ENCODE results near the gene CHRNG.

CHRNG gene

DNA sequence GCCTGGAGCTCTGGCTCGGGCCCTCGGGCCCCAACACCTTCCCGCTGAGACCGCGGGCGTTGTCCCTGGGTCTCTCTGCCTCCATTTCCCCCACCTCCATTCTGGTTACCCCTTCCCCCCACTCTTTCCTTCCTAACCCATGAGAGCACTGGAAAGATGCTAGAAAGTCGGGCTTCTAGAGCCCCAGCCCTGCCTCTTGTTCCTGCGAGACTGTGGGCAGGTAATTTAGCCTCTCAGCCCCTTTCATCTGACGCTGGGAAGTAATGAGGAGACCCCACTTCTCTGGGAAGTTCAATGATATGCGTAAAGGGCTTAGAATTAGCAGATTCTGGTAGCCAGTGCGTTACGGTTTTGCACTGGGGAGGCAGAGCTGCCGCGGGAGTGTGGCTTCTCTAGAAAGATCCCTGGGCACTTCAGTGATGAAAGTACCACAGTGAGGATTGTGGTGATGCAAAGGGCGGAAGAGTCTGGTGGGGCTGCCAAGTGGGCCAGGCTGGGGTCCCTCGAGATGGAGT lies 35.6 kb upstream of the CHRNG start:
- DNase-seq (ENCODE audit: insufficient read length, low spot score) (no peak), FAIRE-seq (no peak)
- TF ChIP-seq SPI1 (IDR thresholded peaks at IDR 0.05; ENCODE audit: low read depth, low read length) (no peak), POU2F2 (IDR thresholded peaks at IDR 0.05; ENCODE audit: low read depth, low read length) (no peak), TAF1 (IDR thresholded peaks at IDR 0.05; ENCODE audit: low read depth, low read length) (no peak), PAX5 (IDR thresholded peaks at IDR 0.05; ENCODE audit: insufficient read depth, low read length, severe bottlenecking) (no peak)

DNA sequence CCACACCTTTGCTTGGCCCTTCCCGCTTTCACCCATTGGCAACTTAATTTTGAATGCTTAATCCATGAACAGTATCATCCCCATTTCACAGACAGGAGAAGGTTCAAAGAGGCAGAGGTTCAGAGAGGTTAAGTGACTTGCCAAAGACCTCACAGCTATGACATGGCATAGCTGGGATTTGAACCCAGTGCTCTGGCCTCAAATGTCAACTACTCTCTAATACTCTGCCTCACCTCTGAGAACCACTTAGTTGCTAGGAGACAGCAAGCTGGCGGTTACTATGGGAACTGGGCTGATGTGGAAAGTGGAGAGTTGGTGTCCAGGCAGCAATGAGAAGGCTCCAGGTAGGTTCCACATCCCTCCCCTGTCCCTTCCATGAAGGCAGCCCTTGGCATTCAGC lies 35.1 kb upstream of the CHRNG start:
- TF ChIP-seq SPI1 (IDR thresholded peaks at IDR 0.05; ENCODE audit: low read depth, low read length) (no peak), POLR2A (IDR thresholded peaks at IDR 0.05; ENCODE audit: low read depth, low read length) (no peak), POLR2AphosphoS5 (IDR thresholded peaks at IDR 0.05; ENCODE audit: low read depth, low read length) (no peak), TAF1 (IDR thresholded peaks at IDR 0.05; ENCODE audit: low read depth, low read length) (no peak), POU2F2 (IDR thresholded peaks at IDR 0.05; ENCODE audit: low read depth, low read length) (no peak), PAX5 (IDR thresholded peaks at IDR 0.05; ENCODE audit: insufficient read depth, low read length, severe bottlenecking) (no peak)
- DNase-seq (ENCODE audit: insufficient read length, low spot score) (no peak), FAIRE-seq (no peak)

DNA sequence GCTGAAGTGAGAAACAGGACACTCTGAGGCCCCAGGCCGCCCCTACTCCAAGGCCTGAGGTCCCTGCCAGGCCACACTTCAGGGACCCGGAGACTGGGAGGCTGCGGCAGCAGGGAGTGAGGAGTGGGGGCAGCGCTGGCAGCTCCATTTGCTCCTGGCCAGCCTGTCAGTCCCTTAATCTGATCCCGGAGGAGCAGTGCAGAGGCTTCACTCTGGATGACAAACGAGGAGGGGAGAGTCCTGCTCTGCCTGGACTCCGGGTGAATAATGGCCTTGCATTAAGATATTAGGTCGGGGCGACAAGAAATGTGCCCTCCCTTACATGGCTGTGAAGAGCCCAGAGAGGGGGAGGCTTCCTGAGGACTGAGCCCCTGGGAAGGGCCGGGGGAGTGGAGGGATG lies 33.6 kb upstream of the CHRNG start:
- DNase-seq (ENCODE audit: insufficient read length, low spot score) = no peak
- no peak for FAIRE-seq
- TF ChIP-seq POLR2A (IDR thresholded peaks at IDR 0.05; ENCODE audit: low read depth, low read length) = no peak
- TF ChIP-seq SPI1 (IDR thresholded peaks at IDR 0.05; ENCODE audit: low read depth, low read length) = no peak
- no peak for TF ChIP-seq POLR2AphosphoS5 (IDR thresholded peaks at IDR 0.05; ENCODE audit: low read depth, low read length)
- no peak for TF ChIP-seq TAF1 (IDR thresholded peaks at IDR 0.05; ENCODE audit: low read depth, low read length)
- TF ChIP-seq POU2F2 (IDR thresholded peaks at IDR 0.05; ENCODE audit: low read depth, low read length) = no peak
- no peak for TF ChIP-seq PAX5 (IDR thresholded peaks at IDR 0.05; ENCODE audit: insufficient read depth, low read length, severe bottlenecking)

DNA sequence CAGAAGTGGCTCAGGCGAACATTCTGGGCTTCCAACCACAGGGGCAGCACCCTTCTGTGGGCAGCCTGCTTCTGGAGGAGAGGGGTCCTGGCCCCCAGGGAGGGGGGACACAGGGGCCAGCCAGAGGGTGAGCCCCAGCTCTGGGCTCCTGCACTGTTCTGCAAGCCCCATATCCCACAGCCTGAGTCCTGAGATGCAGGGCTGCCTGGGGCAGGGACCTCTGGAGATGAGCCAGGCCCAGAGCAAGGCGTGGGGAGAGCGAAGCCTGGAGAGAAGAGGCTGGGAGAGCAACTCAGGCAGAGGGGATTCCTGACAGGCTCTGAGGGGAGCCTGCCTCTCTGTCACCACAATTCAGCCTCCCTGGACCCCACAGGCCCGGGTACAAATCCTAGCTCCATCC lies 32.8 kb upstream of the CHRNG start:
- FAIRE-seq (no peak), DNase-seq (ENCODE audit: insufficient read length, low spot score) (no peak)
- TF ChIP-seq POLR2AphosphoS5 (IDR thresholded peaks at IDR 0.05; ENCODE audit: low read depth, low read length) (no peak), TAF1 (IDR thresholded peaks at IDR 0.05; ENCODE audit: low read depth, low read length) (no peak), POU2F2 (IDR thresholded peaks at IDR 0.05; ENCODE audit: low read depth, low read length) (no peak), SPI1 (IDR thresholded peaks at IDR 0.05; ENCODE audit: low read depth, low read length) (no peak), PAX5 (IDR thresholded peaks at IDR 0.05; ENCODE audit: insufficient read depth, low read length, severe bottlenecking) (no peak), POLR2A (IDR thresholded peaks at IDR 0.05; ENCODE audit: low read depth, low read length) (no peak)

DNA sequence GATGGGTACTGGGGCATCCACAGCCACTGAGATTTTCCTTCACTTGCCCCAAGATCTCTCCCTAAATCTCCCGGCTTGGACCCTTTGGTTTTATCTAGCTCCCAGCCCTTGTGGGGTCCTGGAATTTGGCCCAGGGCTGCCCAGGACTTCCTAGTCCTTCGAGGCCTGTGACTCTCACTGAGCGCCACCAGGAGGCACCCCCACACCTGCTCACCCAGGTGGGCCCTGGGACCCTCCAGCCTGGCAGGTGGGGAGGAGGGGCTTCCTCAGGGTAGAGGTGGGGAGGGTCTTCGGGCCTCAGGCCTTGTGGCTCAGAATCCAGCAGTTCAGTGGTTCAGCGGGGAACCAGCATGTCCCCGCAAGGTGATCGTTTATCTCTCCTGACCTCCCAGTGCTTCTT lies 31.2 kb upstream of the CHRNG start:
- TF ChIP-seq POLR2A (IDR thresholded peaks at IDR 0.05; ENCODE audit: low read depth, low read length) = no peak
- no peak for TF ChIP-seq SPI1 (IDR thresholded peaks at IDR 0.05; ENCODE audit: low read depth, low read length)
- no peak for TF ChIP-seq POLR2AphosphoS5 (IDR thresholded peaks at IDR 0.05; ENCODE audit: low read depth, low read length)
- no peak for TF ChIP-seq POU2F2 (IDR thresholded peaks at IDR 0.05; ENCODE audit: low read depth, low read length)
- no peak for TF ChIP-seq TAF1 (IDR thresholded peaks at IDR 0.05; ENCODE audit: low read depth, low read length)
- no peak for TF ChIP-seq PAX5 (IDR thresholded peaks at IDR 0.05; ENCODE audit: insufficient read depth, low read length, severe bottlenecking)
- DNase-seq (ENCODE audit: insufficient read length, low spot score) (no peak), FAIRE-seq (no peak)

DNA sequence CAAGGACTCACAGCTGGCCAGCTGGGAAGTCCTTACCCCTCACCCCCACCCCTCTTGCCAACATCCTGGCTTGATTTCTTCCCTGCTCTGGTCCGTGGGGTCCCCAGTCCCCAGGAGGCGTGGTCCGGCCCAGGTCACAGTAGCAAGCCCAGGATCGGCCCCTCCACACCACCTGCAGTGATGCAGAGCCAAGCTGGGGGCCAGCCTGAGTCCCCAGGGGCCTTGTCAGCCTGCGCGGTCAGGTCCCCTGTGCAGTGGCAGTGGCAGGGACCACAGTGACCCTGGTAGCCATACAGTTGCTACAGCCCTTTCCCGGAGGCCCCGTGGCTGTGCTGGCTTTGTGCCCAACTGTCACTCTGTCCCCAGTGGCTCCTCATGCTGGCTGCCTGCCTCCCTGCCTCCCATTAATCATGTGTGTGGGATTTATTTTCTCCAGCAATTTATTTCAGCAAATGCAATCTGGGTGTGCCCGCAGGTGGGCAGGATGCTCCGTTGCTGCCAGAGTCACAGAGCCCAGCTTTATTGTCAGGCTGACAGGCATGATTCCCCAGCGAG lies 28.1 kb upstream of the CHRNG start:
- no peak for FAIRE-seq

DNA sequence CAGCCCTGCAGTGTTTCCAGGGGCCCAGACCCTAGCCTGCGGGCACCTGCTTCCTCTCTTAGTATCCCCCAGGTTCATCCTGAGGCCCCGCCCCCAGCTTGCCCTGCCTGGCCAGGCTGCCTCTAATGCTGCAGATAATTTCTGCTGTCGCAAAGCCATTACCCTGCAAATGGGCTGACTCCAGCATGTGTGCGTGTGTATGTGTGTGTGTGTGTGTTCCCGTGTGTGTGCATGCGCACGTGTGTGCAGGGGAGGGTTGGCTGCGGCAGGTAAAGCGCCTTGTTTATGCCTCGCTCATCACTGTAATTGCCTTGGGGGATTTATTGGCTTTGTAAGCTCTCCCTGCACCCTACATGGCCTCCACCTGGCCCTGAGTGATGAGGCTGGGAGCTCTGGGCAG lies 26.9 kb upstream of the CHRNG start:
- DNase-seq (ENCODE audit: insufficient read length, low spot score) = no peak
- no peak for FAIRE-seq
- TF ChIP-seq POLR2AphosphoS5 (IDR thresholded peaks at IDR 0.05; ENCODE audit: low read depth, low read length) (no peak), TAF1 (IDR thresholded peaks at IDR 0.05; ENCODE audit: low read depth, low read length) (no peak), POU2F2 (IDR thresholded peaks at IDR 0.05; ENCODE audit: low read depth, low read length) (no peak), POLR2A (IDR thresholded peaks at IDR 0.05; ENCODE audit: low read depth, low read length) (no peak), PAX5 (IDR thresholded peaks at IDR 0.05; ENCODE audit: insufficient read depth, low read length, severe bottlenecking) (no peak), SPI1 (IDR thresholded peaks at IDR 0.05; ENCODE audit: low read depth, low read length) (no peak)

More for the DNA sequence above, 28.1 kb upstream of the CHRNG start:
- TF ChIP-seq POLR2A (IDR thresholded peaks at IDR 0.05; ENCODE audit: low read depth, low read length) (no peak), SPI1 (IDR thresholded peaks at IDR 0.05; ENCODE audit: low read depth, low read length) (no peak), PAX5 (IDR thresholded peaks at IDR 0.05; ENCODE audit: insufficient read depth, low read length, severe bottlenecking) (no peak), POLR2AphosphoS5 (IDR thresholded peaks at IDR 0.05; ENCODE audit: low read depth, low read length) (no peak), TAF1 (IDR thresholded peaks at IDR 0.05; ENCODE audit: low read depth, low read length) (no peak)
- DNase-seq (ENCODE audit: insufficient read length, low spot score) = no peak

DNA sequence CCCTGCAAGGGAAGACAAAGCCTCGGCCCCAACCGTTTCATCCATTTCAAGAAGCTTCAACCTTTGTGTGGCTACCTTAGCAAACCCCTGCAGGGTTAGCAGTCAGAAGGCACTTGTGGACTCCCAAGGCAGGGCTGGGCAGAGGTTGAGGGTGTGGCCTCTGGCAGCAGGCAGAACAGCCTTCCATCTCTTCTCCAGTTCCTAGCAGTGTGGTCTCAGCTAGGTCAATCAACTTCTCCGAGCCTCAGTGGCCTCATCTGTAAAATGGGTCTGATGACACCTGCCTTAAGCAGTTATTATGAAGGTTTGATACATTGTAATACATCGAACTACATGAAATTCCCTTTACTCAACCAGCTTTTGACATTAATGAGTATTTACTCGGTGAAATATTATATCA lies 26.1 kb upstream of the CHRNG start:
- no peak for DNase-seq (ENCODE audit: insufficient read length, low spot score)
- FAIRE-seq = no peak
- no peak for TF ChIP-seq TAF1 (IDR thresholded peaks at IDR 0.05; ENCODE audit: low read depth, low read length)
- TF ChIP-seq SPI1 (IDR thresholded peaks at IDR 0.05; ENCODE audit: low read depth, low read length) = no peak
- TF ChIP-seq POU2F2 (IDR thresholded peaks at IDR 0.05; ENCODE audit: low read depth, low read length) = no peak
- no peak for TF ChIP-seq POLR2A (IDR thresholded peaks at IDR 0.05; ENCODE audit: low read depth, low read length)
- TF ChIP-seq PAX5 (IDR thresholded peaks at IDR 0.05; ENCODE audit: insufficient read depth, low read length, severe bottlenecking) = no peak
- TF ChIP-seq POLR2AphosphoS5 (IDR thresholded peaks at IDR 0.05; ENCODE audit: low read depth, low read length) = no peak

DNA sequence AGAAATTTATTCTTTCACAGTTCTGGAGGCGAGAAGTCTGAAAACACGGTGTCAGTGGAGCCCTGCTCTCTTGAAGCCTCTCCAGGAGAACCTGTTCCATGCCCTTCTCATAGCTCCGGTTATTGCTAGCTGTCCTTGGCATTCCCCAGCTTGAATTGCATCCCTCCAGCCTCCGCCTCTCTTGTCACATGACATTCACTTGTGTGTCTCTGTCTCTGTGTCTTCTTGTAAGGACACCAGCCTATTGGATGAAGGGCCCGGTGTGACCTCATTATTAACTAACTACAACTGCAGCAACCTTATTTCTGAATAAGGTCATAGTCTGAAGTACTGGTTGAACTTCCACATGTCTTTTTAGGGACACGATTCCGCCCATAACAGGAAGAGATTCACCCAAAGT lies 23.9 kb upstream of the CHRNG start:
- FAIRE-seq (no peak), DNase-seq (ENCODE audit: insufficient read length, low spot score) (no peak)
- TF ChIP-seq TAF1 (IDR thresholded peaks at IDR 0.05; ENCODE audit: low read depth, low read length) = no peak
- no peak for TF ChIP-seq POLR2AphosphoS5 (IDR thresholded peaks at IDR 0.05; ENCODE audit: low read depth, low read length)
- no peak for TF ChIP-seq SPI1 (IDR thresholded peaks at IDR 0.05; ENCODE audit: low read depth, low read length)
- no peak for TF ChIP-seq POLR2A (IDR thresholded peaks at IDR 0.05; ENCODE audit: low read depth, low read length)
- no peak for TF ChIP-seq PAX5 (IDR thresholded peaks at IDR 0.05; ENCODE audit: insufficient read depth, low read length, severe bottlenecking)
- no peak for TF ChIP-seq POU2F2 (IDR thresholded peaks at IDR 0.05; ENCODE audit: low read depth, low read length)

DNA sequence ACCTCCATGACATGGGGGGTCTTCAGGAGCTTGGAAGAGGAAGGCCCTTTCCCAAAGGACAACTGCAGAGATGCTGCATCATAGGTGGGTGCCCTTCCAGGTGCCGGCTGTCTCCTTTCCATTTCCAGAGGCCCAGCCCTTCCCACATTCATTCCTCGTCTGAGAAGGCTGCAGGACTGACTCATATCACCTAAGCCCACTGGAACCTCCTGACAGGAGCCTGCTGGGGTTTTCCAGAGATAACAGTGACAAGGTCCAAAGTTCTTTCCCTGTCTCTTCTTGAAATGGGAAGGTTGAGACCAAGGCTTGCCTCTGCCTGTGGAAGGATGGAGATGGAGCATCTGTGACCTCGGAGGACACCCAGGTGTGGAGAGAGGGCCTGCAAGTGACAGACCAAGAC lies 22.9 kb upstream of the CHRNG start:
- DNase-seq (ENCODE audit: insufficient read length, low spot score) (no peak), FAIRE-seq (no peak)
- no peak for TF ChIP-seq PAX5 (IDR thresholded peaks at IDR 0.05; ENCODE audit: insufficient read depth, low read length, severe bottlenecking)
- TF ChIP-seq TAF1 (IDR thresholded peaks at IDR 0.05; ENCODE audit: low read depth, low read length) = no peak
- TF ChIP-seq POLR2AphosphoS5 (IDR thresholded peaks at IDR 0.05; ENCODE audit: low read depth, low read length) = no peak
- no peak for TF ChIP-seq POLR2A (IDR thresholded peaks at IDR 0.05; ENCODE audit: low read depth, low read length)
- TF ChIP-seq SPI1 (IDR thresholded peaks at IDR 0.05; ENCODE audit: low read depth, low read length) = no peak
- no peak for TF ChIP-seq POU2F2 (IDR thresholded peaks at IDR 0.05; ENCODE audit: low read depth, low read length)
